Measurements from ENCODE around the gene C9orf78.

DNA sequence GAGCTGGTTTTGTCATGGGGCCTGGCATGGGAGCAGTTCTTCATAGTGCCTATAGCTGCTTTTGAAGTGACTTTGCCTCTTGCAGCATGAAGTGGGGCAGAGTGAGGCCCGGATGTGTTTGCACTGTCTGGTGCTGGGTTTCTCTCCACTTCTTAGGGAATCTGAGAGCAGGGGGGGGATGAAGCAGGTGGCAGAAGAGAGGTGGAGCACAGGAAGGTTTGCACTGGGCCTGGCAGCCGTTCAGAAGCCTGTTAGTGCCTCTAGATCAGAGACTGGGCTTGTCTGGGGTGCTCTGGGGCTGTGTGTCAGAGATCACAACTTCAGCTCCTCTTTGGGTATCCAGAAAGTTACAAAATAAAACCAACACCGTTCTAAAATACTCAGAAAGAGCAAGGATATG, 18.5 kb upstream of the C9orf78 start:
- TF ChIP-seq JUN (IDR thresholded peaks at IDR 0.05; ENCODE audit: low read depth, low read length) (no peak), POLR2A (IDR thresholded peaks at IDR 0.05; ENCODE audit: control extremely low read depth in 1 of 2, low read depth in 2 of 2, low read length in 2 of 2) (no peak), YY1 (IDR thresholded peaks at IDR 0.05; ENCODE audit: low read depth, low read length) (no peak), SRF (IDR thresholded peaks at IDR 0.05; ENCODE audit: low read depth, low read length) (no peak), RBBP5 (IDR thresholded peaks at IDR 0.05; ENCODE audit: borderline replicate concordance, low read depth, low read length) (no peak)
- TF ChIP-seq, protein P1, sequence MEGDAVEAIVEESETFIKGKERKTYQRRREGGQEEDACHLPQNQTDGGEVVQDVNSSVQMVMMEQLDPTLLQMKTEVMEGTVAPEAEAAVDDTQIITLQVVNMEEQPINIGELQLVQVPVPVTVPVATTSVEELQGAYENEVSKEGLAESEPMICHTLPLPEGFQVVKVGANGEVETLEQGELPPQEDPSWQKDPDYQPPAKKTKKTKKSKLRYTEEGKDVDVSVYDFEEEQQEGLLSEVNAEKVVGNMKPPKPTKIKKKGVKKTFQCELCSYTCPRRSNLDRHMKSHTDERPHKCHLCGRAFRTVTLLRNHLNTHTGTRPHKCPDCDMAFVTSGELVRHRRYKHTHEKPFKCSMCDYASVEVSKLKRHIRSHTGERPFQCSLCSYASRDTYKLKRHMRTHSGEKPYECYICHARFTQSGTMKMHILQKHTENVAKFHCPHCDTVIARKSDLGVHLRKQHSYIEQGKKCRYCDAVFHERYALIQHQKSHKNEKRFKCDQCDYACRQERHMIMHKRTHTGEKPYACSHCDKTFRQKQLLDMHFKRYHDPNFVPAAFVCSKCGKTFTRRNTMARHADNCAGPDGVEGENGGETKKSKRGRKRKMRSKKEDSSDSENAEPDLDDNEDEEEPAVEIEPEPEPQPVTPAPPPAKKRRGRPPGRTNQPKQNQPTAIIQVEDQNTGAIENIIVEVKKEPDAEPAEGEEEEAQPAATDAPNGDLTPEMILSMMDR (IDR thresholded peaks at IDR 0.05; ENCODE audit: control extremely low read depth in 1 of 3, insufficient read depth in 1 of 3, low read depth in 1 of 3, low read length in 3 of 3), result no peak
